ENCODE data around the gene ASPHD1. TPM values are rescaled to one million over a fixed set of nuclear protein-coding genes. Genes with fewer than 3 reads are reported as not detected.

The ASPHD1 gene
- polyA plus RNA-seq, 2 of the 4 experiments (the other 2 are of a cell fraction): 4.6 to 20.6 TPM

GRCh38 chr16:29901607-29901945, 1.3 kb downstream of the ASPHD1 start:
- H3K4me1 ChIP-seq: peaks cover 16% of the 10 kb centered on the region
- no peak for ATAC-seq
- ChIA-PET POLR2A (interaction anchor here (0.8 kb wide), 1 partner anchor 72 kb away, joined by 3 read pairs; the partner anchor contains the start of gene TAOK2), CTCF (interaction anchor here (0.6 to 5.4 kb wide), 11 partner anchors 8 to 201 kb away, joined by 3 to 41 read pairs (median 4); no protein-coding TSS in a partner anchor)
- no peaks in the 10 kb centered on the region for H3K9me3 ChIP-seq
- no peak for DNase-seq (ENCODE audit: low read depth in 1 of 2, low spot score in 1 of 2)
- FAIRE-seq: no peak
- peak overlapping the region; percentile 68; the same call in 2 of the 3 replicates for H3K4me3 ChIP-seq
- H3K27ac ChIP-seq: peak overlapping the region in 1 of 2 experiments; percentile 88; a peak in 3 of 6 replicates
- 89% methylated on average over 18 of the region's 19 CpGs for WGBS (ENCODE audit: missing lambda C conversion rate)
- H3K4me2 ChIP-seq: peak overlapping the region; percentile 98
- TF ChIP-seq, protein P1, sequence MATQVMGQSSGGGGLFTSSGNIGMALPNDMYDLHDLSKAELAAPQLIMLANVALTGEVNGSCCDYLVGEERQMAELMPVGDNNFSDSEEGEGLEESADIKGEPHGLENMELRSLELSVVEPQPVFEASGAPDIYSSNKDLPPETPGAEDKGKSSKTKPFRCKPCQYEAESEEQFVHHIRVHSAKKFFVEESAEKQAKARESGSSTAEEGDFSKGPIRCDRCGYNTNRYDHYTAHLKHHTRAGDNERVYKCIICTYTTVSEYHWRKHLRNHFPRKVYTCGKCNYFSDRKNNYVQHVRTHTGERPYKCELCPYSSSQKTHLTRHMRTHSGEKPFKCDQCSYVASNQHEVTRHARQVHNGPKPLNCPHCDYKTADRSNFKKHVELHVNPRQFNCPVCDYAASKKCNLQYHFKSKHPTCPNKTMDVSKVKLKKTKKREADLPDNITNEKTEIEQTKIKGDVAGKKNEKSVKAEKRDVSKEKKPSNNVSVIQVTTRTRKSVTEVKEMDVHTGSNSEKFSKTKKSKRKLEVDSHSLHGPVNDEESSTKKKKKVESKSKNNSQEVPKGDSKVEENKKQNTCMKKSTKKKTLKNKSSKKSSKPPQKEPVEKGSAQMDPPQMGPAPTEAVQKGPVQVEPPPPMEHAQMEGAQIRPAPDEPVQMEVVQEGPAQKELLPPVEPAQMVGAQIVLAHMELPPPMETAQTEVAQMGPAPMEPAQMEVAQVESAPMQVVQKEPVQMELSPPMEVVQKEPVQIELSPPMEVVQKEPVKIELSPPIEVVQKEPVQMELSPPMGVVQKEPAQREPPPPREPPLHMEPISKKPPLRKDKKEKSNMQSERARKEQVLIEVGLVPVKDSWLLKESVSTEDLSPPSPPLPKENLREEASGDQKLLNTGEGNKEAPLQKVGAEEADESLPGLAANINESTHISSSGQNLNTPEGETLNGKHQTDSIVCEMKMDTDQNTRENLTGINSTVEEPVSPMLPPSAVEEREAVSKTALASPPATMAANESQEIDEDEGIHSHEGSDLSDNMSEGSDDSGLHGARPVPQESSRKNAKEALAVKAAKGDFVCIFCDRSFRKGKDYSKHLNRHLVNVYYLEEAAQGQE (IDR thresholded peaks at IDR 0.05): no peak
- TF ChIP-seq JUN (IDR thresholded peaks at IDR 0.05) (no peak), MAZ (IDR thresholded peaks at IDR 0.05; ENCODE audit: borderline replicate concordance, low read depth, low read length) (no peak)

- POLR2A ChIA-PET: no interaction called here
- ATAC-seq (no peak), FAIRE-seq (no peak), DNase-seq (ENCODE audit: low read depth in 1 of 2, low spot score in 1 of 2) (no peak)
- Histone ChIP-seq H3K4me2 (no peak overlapping the region), H3K4me1 (peaks cover 15% of the 10 kb centered on the region), H3K4me3 (no peak overlapping the region), H3K9me3 (no peaks in the 10 kb centered on the region), H3K27ac (no peak overlapping the region)
- no peak for TF ChIP-seq POLR2AphosphoS2 (conservative IDR thresholded peaks at IDR 0.05; ENCODE audit: low read length)
- TF ChIP-seq RCOR1 (IDR thresholded peaks at IDR 0.05; ENCODE audit: low read depth, low read length): no peak
- WGBS (ENCODE audit: missing lambda C conversion rate): 94% methylated on average over 4 of the region's 4 CpGs
- CTCF ChIA-PET: interaction anchor here (1.4 to 5.4 kb wide), 3 partner anchors 12 to 101 kb away, joined by 4 to 41 read pairs (median 12); partner anchors contain the start of gene KCTD13
Observed at GRCh38 chr16:29903590-29903989, 3.3 kb downstream of the ASPHD1 start.

GRCh38 chr16:29904947-29905346, 4.7 kb downstream of the ASPHD1 start:
- ChIA-PET POLR2A (no interaction called here), CTCF (interaction anchor here (1.0 to 1.1 kb wide), 2 partner anchors 12 to 128 kb away, joined by 3 to 4 read pairs; no protein-coding TSS in a partner anchor)
- WGBS (ENCODE audit: missing lambda C conversion rate): 89% methylated on average over 7 of the region's 7 CpGs
- no peak overlapping the region for H3K4me3 ChIP-seq
- no peak for ATAC-seq
- no peak for DNase-seq (ENCODE audit: low read depth in 1 of 2, low spot score in 1 of 2)
- H3K27ac ChIP-seq: no peak overlapping the region
- H3K9me3 ChIP-seq: no peaks in the 10 kb centered on the region
- H3K4me1 ChIP-seq: peaks cover 12% of the 10 kb centered on the region
- no peak overlapping the region for H3K4me2 ChIP-seq
- TF ChIP-seq MAX (IDR thresholded peaks at IDR 0.05) (no peak), JUNB (IDR thresholded peaks at IDR 0.05) (no peak), HOXA7 (CRISPR knock-in tag; IDR thresholded peaks at IDR 0.05) (no peak), ESRRA (IDR thresholded peaks at IDR 0.05; ENCODE audit: borderline replicate concordance, low read length) (no peak), RNF2 (IDR thresholded peaks at IDR 0.05; ENCODE audit: borderline replicate concordance, low read depth) (no peak), HDAC2 (IDR thresholded peaks at IDR 0.05) (no peak), FOSB (CRISPR knock-in tag; IDR thresholded peaks at IDR 0.05) (no peak), RAD21 (conservative IDR thresholded peaks at IDR 0.05 in 1 of 2, IDR thresholded peaks at IDR 0.05 in 1 of 2) (no peak), EHMT2 (IDR thresholded peaks at IDR 0.05; ENCODE audit: low read depth) (no peak), JUN (IDR thresholded peaks at IDR 0.05) (no peak)
- TF ChIP-seq, protein P2, sequence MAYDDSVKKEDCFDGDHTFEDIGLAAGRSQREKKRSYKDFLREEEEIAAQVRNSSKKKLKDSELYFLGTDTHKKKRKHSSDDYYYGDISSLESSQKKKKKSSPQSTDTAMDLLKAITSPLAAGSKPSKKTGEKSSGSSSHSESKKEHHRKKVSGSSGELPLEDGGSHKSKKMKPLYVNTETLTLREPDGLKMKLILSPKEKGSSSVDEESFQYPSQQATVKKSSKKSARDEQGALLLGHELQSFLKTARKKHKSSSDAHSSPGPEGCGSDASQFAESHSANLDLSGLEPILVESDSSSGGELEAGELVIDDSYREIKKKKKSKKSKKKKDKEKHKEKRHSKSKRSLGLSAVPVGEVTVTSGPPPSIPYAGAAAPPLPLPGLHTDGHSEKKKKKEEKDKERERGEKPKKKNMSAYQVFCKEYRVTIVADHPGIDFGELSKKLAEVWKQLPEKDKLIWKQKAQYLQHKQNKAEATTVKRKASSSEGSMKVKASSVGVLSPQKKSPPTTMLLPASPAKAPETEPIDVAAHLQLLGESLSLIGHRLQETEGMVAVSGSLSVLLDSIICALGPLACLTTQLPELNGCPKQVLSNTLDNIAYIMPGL (CRISPR knock-in tag; IDR thresholded peaks at IDR 0.05; ENCODE audit: borderline replicate concordance): no peak
- no peak for FAIRE-seq
